ENCODE data around the gene ARSK.

GRCh38 chr5:95605786-95606185 is 50.9 kb downstream of the ARSK start:
- TF ChIP-seq EZH2 (IDR thresholded peaks at IDR 0.05) = no peak
- no peak for TF ChIP-seq POLR2AphosphoS5 (IDR thresholded peaks at IDR 0.05; ENCODE audit: borderline replicate concordance, low read depth, low read length)
- TF ChIP-seq FOXP2 (optimal IDR thresholded peaks at IDR 0.05; ENCODE audit: control extremely low read depth, extremely low read length, insufficient read depth) = no peak
